SK-N-SH (cell line): ENCODE results near the gene BBIP1. TPM values are rescaled to one million over a fixed set of nuclear protein-coding genes. Genes with fewer than 3 reads are reported as not detected.

Source experiments
- CTCF ChIA-PET: fragments of 300-600, 350-600 bp; formaldehyde crosslinking; extraction: SDS; loops from one replicate; lab custom pipeline; 2021; lab: Yijun Ruan, JAX
- POLR2A ChIA-PET: fragments of 350-600 bp; sonication (Branson Sonifier 250); formaldehyde crosslinking; extraction: SDS; loops from one replicate; lab custom pipeline; 2020; ENCODE audit warnings: antibody characterized with exemption, inconsistent platforms; lab: Yijun Ruan, JAX
- DNase-seq: peaks from one replicate; pipeline ENCODE4 v3.0.0; 2012
- H2AFZ ChIP-seq: fragments of 200-600 bp; sonication (generic); 2 replicates; pipeline ENCODE4 v1.8.1; 2016; ENCODE audit warnings: antibody characterized with exemption, mild to moderate bottlenecking, low read depth
- H3F3A ChIP-seq: fragments of 200-600 bp; sonication (generic); replicated peaks from 2 replicates; pipeline ENCODE3; 2016; ENCODE audit warnings: antibody characterized with exemption, mild to moderate bottlenecking; ENCODE audit not compliant: insufficient read depth
- H3K27ac ChIP-seq, 2 experiments: fragments of 200-500 bp in 1 of 2; fragments of 200-600 bp in 1 of 2; sonication (Bioruptor generic) in 1 of 2; sonication (generic), shearing (Covaris generic) in 1 of 2; 2 replicates each; pipeline versions ENCODE4 v1.5.1 to v1.6.1; 2014 to 2016; ENCODE audit warnings: low read depth in 2 of 2, inconsistent platforms in 1 of 2, low read length in 1 of 2, mild to moderate bottlenecking in 1 of 2, mixed read lengths in 1 of 2
- H3K27me3 ChIP-seq: fragments of 200-600 bp; sonication (generic), shearing (Covaris generic); 2 replicates; pipeline ENCODE4 v1.6.1; 2016; ENCODE audit warnings: mixed run types; ENCODE audit not compliant: insufficient read depth
- H3K36me3 ChIP-seq, 2 experiments: fragments of 200-500 bp in 1 of 2; fragments of 200-600 bp in 1 of 2; sonication (Bioruptor generic) in 1 of 2; sonication (generic) in 1 of 2; replicated peaks in 1 of 2; 2 replicates each; pipeline versions ENCODE3 to v1.5.1; 2014 to 2016; ENCODE audit warnings: low read length in 1 of 2, mild to moderate bottlenecking in 1 of 2; ENCODE audit not compliant: insufficient read depth in 2 of 2, control insufficient read depth in 1 of 2
- H3K4me1 ChIP-seq, 2 experiments: fragments of 200-500 bp in 1 of 2; fragments of 200-600 bp in 1 of 2; sonication (Bioruptor generic) in 1 of 2; sonication (generic), shearing (Covaris generic) in 1 of 2; 2 replicates each; pipeline versions ENCODE4 v1.5.1 to v1.6.1; 2014 to 2016; ENCODE audit warnings: low read depth in 1 of 2, low read length in 1 of 2, mixed run types in 1 of 2; ENCODE audit not compliant: insufficient read depth in 2 of 2, control insufficient read depth in 1 of 2
- H3K4me2 ChIP-seq: fragments of 200-600 bp; sonication (generic), shearing (Covaris generic); 2 replicates; pipeline ENCODE4 v1.6.1; 2017; ENCODE audit warnings: mixed run types
- H3K4me3 ChIP-seq, 2 experiments: fragments of 200-500 bp in 1 of 2; fragments of 200-600 bp in 1 of 2; sonication (Bioruptor generic) in 1 of 2; sonication (generic), shearing (Covaris generic) in 1 of 2; 2 replicates each; pipeline versions ENCODE4 v1.5.1 to v1.8.1; 2014 to 2016; ENCODE audit warnings: low read depth in 2 of 2, inconsistent platforms in 1 of 2, low read length in 1 of 2, mild to moderate bottlenecking in 1 of 2, mixed read lengths in 1 of 2, moderate library complexity in 1 of 2
- H3K79me2 ChIP-seq: fragments of 200-600 bp; sonication (generic); 2 replicates; pipeline ENCODE4 v1.8.1; 2017; ENCODE audit warnings: mild to moderate bottlenecking; ENCODE audit not compliant: insufficient read depth
- H3K9ac ChIP-seq: fragments of 200-600 bp; sonication (generic); 2 replicates; pipeline ENCODE4 v1.6.1; 2017; ENCODE audit warnings: mixed run types
- H3K9me2 ChIP-seq: fragments of 200-600 bp; sonication (generic); 2 replicates; pipeline ENCODE4 v1.6.1; 2017; ENCODE audit warnings: mixed run types
- H3K9me3 ChIP-seq: fragments of 200-600 bp; sonication (generic); 2 replicates; pipeline ENCODE4 v1.6.1; 2017; ENCODE audit warnings: mixed run types, mild to moderate bottlenecking, moderate library complexity
- H4K20me1 ChIP-seq: fragments of 200-600 bp; sonication (generic); 2 replicates; pipeline ENCODE4 v1.6.1; 2017; ENCODE audit warnings: mild to moderate bottlenecking, mixed run types; ENCODE audit not compliant: insufficient read depth
- CHD2 ChIP-seq: fragments of 150-350 bp; IDR thresholded peaks from 2 replicates; pipeline ENCODE4 v1.6.1; 2018; ENCODE audit warnings: low read length; ENCODE audit not compliant: partially characterized antibody
- ELF1 ChIP-seq: IDR thresholded peaks from 2 replicates; pipeline ENCODE4 v1.4.0; 2012
- EZH2phosphoT487 ChIP-seq: fragments of 200-600 bp; sonication (generic); IDR thresholded peaks from 2 replicates; pipeline ENCODE4 v1.6.1; 2017; ENCODE audit warnings: low read depth, mixed run types, mild to moderate bottlenecking, antibody characterized with exemption, moderate library complexity, borderline replicate concordance
- FOXJ3 ChIP-seq: sonication (generic); formaldehyde crosslinking; IDR thresholded peaks from 2 replicates; pipeline ENCODE4 v1.5.1; 2020; ENCODE audit warnings: mild to moderate bottlenecking, missing genetic modification reagents
- GABPA ChIP-seq: IDR thresholded peaks from 2 replicates; pipeline ENCODE4 v1.4.0; 2012; ENCODE audit warnings: low read depth, mild to moderate bottlenecking
- GATA2 ChIP-seq: sonication (generic); formaldehyde crosslinking; IDR thresholded peaks from 2 replicates; pipeline ENCODE4 v1.5.0; 2020; ENCODE audit warnings: mild to moderate bottlenecking, missing genetic modification reagents
- IRF3 ChIP-seq: fragments of 150-350 bp; IDR thresholded peaks from 2 replicates; pipeline ENCODE4 v1.6.1; 2016; ENCODE audit warnings: mild to moderate bottlenecking, low read depth, low read length
- MAX ChIP-seq: IDR thresholded peaks from 2 replicates; pipeline ENCODE4 v1.4.0; 2012; ENCODE audit warnings: low read depth
- MXI1 ChIP-seq: IDR thresholded peaks from 2 replicates; pipeline ENCODE4 v1.6.1; 2012; ENCODE audit warnings: mild to moderate bottlenecking, low read depth, low read length, improper control_type of control experiment
- PBX3 ChIP-seq: IDR thresholded peaks from 2 replicates; pipeline ENCODE4; 2012
- REST ChIP-seq: IDR thresholded peaks from 2 replicates; pipeline ENCODE4 v1.6.1; 2012; ENCODE audit warnings: mild to moderate bottlenecking, low read depth, low read length, moderate library complexity
- RFX5 ChIP-seq: IDR thresholded peaks from 2 replicates; pipeline ENCODE4 v1.6.1; 2012; ENCODE audit warnings: mild to moderate bottlenecking, improper control_type of control experiment, low read length
- RXRA ChIP-seq: IDR thresholded peaks from 2 replicates; pipeline ENCODE4 v1.4.0; 2012; ENCODE audit warnings: low read depth, mild to moderate bottlenecking, borderline replicate concordance
- SMC3 ChIP-seq: IDR thresholded peaks from 2 replicates; pipeline ENCODE4 v1.6.1; 2012; ENCODE audit warnings: low read depth, low read length, improper control_type of control experiment
- TAF1 ChIP-seq: IDR thresholded peaks from 2 replicates; pipeline ENCODE4 v1.6.1; 2012; ENCODE audit warnings: low read depth, mild to moderate bottlenecking, low read length, moderate library complexity, borderline replicate concordance
- TCF12 ChIP-seq: IDR thresholded peaks from 2 replicates; pipeline ENCODE4 v1.4.0; 2012
- TEAD4 ChIP-seq: IDR thresholded peaks from 2 replicates; pipeline ENCODE4 v1.4.0; 2012; ENCODE audit warnings: mild to moderate bottlenecking, borderline replicate concordance; ENCODE audit not compliant: insufficient read depth
- YY1 ChIP-seq: IDR thresholded peaks from 2 replicates; pipeline ENCODE4 v1.4.0; 2012; ENCODE audit warnings: low read depth, mild to moderate bottlenecking
- WGBS: methylation state at CpG from one replicate; pipeline ENCODE4 v1.1.6; 2017; ENCODE audit warnings: low lambda C conversion rate; 5-methylcytosine and 5-hydroxymethylcytosine counted together
- polyA plus RNA-seq, 3 experiments: library from polyadenylated mRNA; depleted of rRNA; stranded (reverse); fragments of >200 nt; gene quantifications; 2 replicates each; pipeline ENCODE4 v1.2.3, GENCODE V29; 2012

The BBIP1 gene
- polyA plus RNA-seq, 1 of the 3 experiments (the other 2 are of a cell fraction), result 16.2 TPM

- Histone ChIP-seq H3K9me3 (no peaks in the 10 kb centered on the region; the same call in 1 of the 2 replicates), H3K4me2 (peak overlapping the region; percentile 80), H3K36me3 (peaks cover 0 to 2% of the 10 kb centered on the region in 2 experiments), H3F3A (peaks cover 9% of the 10 kb centered on the region), H3K9ac (peak overlapping the region; percentile 81), H3K9me2 (no peaks in the 10 kb centered on the region), H3K79me2 (peaks cover 65% of the 10 kb centered on the region), H3K27ac (peak overlapping the region; percentile 70 to 90), H3K4me3 (peak overlapping the region; percentile 79 to 92), H3K27me3 (no peaks in the 10 kb centered on the region), H3K4me1 (peaks cover 11 to 23% of the 10 kb centered on the region in 2 experiments; a peak in 3 of 4 replicates), H4K20me1 (peaks cover 42% of the 10 kb centered on the region), H2AFZ (no peak overlapping the region)
- POLR2A ChIA-PET, result interaction anchor here (0.7 kb wide), 1 partner anchor 42 kb away, joined by 4 read pairs; no protein-coding TSS in a partner anchor
- WGBS, result under 1% methylated on average over 16 of the region's 44 CpGs
- 0 out of 2 replicates have a peak, but pooled peaks have one; percentile 12 for TF ChIP-seq MXI1
- TF ChIP-seq SMC3, result no peak
- CTCF ChIA-PET, result interaction anchor here (0.7 to 1.7 kb wide), 3 partner anchors 155 to 1221 kb away, joined by 3 to 4 read pairs (median 4); no protein-coding TSS in a partner anchor
- peak; percentile 25 for DNase-seq
Measured at GRCh38 chr10:110919971-110920881, 1.2 kb upstream of the BBIP1 start.

- H3K4me3 ChIP-seq, result peak within 1 kb of the TSS; percentile 79 to 92
- DNase-seq, result peak; percentile 93
- no peaks in the 10 kb centered on the region; the same call in 1 of the 2 replicates for H3K9me3 ChIP-seq
- H3K9me2 ChIP-seq, result no peaks in the 10 kb centered on the region
- H3K36me3 ChIP-seq, result peaks cover 2 to 5% of the 10 kb centered on the region in 2 experiments
- H3K9ac ChIP-seq, result peak within 1 kb of the TSS; percentile 98
- H3K79me2 ChIP-seq, result peaks cover 57% of the 10 kb centered on the region
- H3K27ac ChIP-seq, result peak within 1 kb of the TSS; percentile 99
- ChIA-PET CTCF (interaction anchor here (1.0 to 2.4 kb wide), 4 partner anchors 26 to 440 kb away, joined by 4 to 7 read pairs (median 4); no protein-coding TSS in a partner anchor), POLR2A (interaction anchor here (0.6 to 1.8 kb wide), 12 partner anchors 9 to 837 kb away, joined by 3 to 11 read pairs (median 3); no protein-coding TSS in a partner anchor)
- H2AFZ ChIP-seq, result peak within 1 kb of the TSS; percentile 73
- peak within 1 kb of the TSS; percentile 80 for H3K4me2 ChIP-seq
- H3F3A ChIP-seq, result peaks cover 9% of the 10 kb centered on the region
- H3K27me3 ChIP-seq, result no peaks in the 10 kb centered on the region
- 1% methylated on average over 26 of the region's 61 CpGs for WGBS
- peaks cover 37% of the 10 kb centered on the region for H4K20me1 ChIP-seq
- peaks cover 11 to 23% of the 10 kb centered on the region in 2 experiments; a peak in 3 of 4 replicates for H3K4me1 ChIP-seq
- TF ChIP-seq TAF1, result peak; percentile 10; the same call in 1 of the 2 replicates
- TF ChIP-seq IRF3, result peak; percentile 8; the same call in 1 of the 2 replicates
- TF ChIP-seq YY1, result no peak
- no peak for TF ChIP-seq PBX3
- no peak for TF ChIP-seq GABPA
- no peak for TF ChIP-seq CHD2
- no peak for TF ChIP-seq RFX5
- no peak for TF ChIP-seq RXRA
- TF ChIP-seq EZH2phosphoT487, result no peak
- TF ChIP-seq ELF1, result no peak
- no peak for TF ChIP-seq GATA2
- TF ChIP-seq FOXJ3, result no peak
- TF ChIP-seq REST, result no peak
- no peak for TF ChIP-seq MAX
- TF ChIP-seq TEAD4, result no peak
- TF ChIP-seq TCF12, result no peak
Measured at GRCh38 chr10:110919349-110919931, 460 bp upstream of the BBIP1 start, which contains the start of gene SHOC2. TSS of gene SHOC2 (plus strand) at chr10:110919604. CDS start at chr10:110964359, 44,755 bp downstream.
